Right lobe of liver (tissue), 4 donors: ENCODE data around the gene PTPRU.

Experiments
- CTCF ChIP-seq, 4 donors: fragments of 200-600 bp in 3 of 4; fragments of 450-650 bp in 1 of 4; IDR thresholded peaks; one replicate each; pipeline versions ENCODE4 v1.5.1 to v1.8.0; 2016 to 2022; ENCODE audit warnings: antibody characterized with exemption in 4 of 4, mild to moderate bottlenecking in 2 of 4
- POLR2A ChIP-seq: fragments of 450-650 bp; IDR thresholded peaks from one replicate; pipeline ENCODE4 v1.6.1; 2017; ENCODE audit warnings: antibody characterized with exemption, mild to moderate bottlenecking
- donor health status: DM: no; HTN: no; CAD: no.
- donor health status: DM: no; HTN: no; CAD: no.
- donor health status: DM: no; HTN: yes; CAD: no.

- no peak for TF ChIP-seq CTCF (IDR thresholded peaks at IDR 0.05)
- TF ChIP-seq POLR2A: no peak
These were observed 18.0 kb downstream of the PTPRU start for GRCh38 chr1:29254346-29254745.
